Measurements from ENCODE around the gene ANGPT4. TPM values are rescaled to one million over a fixed set of nuclear protein-coding genes. Genes with fewer than 3 reads are reported as not detected.

The ANGPT4 gene
- total RNA-seq, 1 experiment from 2014 or later, result 0.20 TPM

GRCh38 chr20:889932-890463 lies 26.1 kb downstream of the ANGPT4 start:
- Mint-ChIP-seq H3K4me1 (peaks cover 12% of the 10 kb centered on the region), H3K9me3 (no peaks in the 10 kb centered on the region), H3K36me3 (no peaks in the 10 kb centered on the region), H3K27ac (no peak overlapping the region), H3K27me3 (ENCODE audit: low read depth) (peaks cover 19% of the 10 kb centered on the region), H3K4me3 (no peak overlapping the region)
- no peak for TF ChIP-seq PRDM15 (CRISPR knock-in tag; IDR thresholded peaks at IDR 0.05)
- no peak for TF ChIP-seq IRF1 (CRISPR knock-in tag; IDR thresholded peaks at IDR 0.05)
- no peak for TF ChIP-seq ZNF671 (CRISPR knock-in tag; IDR thresholded peaks at IDR 0.05)
- TF ChIP-seq ATF2 (CRISPR knock-in tag; IDR thresholded peaks at IDR 0.05; ENCODE audit: borderline replicate concordance, low read depth), result no peak
- no peak for TF ChIP-seq RORB (CRISPR knock-in tag; IDR thresholded peaks at IDR 0.05)
- TF ChIP-seq HMGXB4 (CRISPR knock-in tag; IDR thresholded peaks at IDR 0.05), result no peak
- CTCF ChIA-PET, result interaction anchor here (0.6 to 0.8 kb wide), 3 partner anchors 22 to 1412 kb away, joined by 3 to 4 read pairs (median 3); no protein-coding TSS in a partner anchor
- POLR2A ChIA-PET, result no interaction called here
- no peak for ATAC-seq
- no peak for DNase-seq (ENCODE audit: low spot score)

- Mint-ChIP-seq H3K4me3 (no peak overlapping the region), H3K27ac (no peak overlapping the region), H3K27me3 (ENCODE audit: low read depth) (peaks cover 19% of the 10 kb centered on the region), H3K9me3 (no peaks in the 10 kb centered on the region), H3K4me1 (peaks cover 14% of the 10 kb centered on the region), H3K36me3 (no peaks in the 10 kb centered on the region)
- POLR2A ChIA-PET, result no interaction called here
- TF ChIP-seq JAZF1 (CRISPR knock-in tag; IDR thresholded peaks at IDR 0.05) (no peak), RELA (CRISPR knock-in tag; IDR thresholded peaks at IDR 0.05; ENCODE audit: borderline replicate concordance) (no peak), ATF6 (CRISPR knock-in tag; IDR thresholded peaks at IDR 0.05) (no peak), GRHL2 (CRISPR knock-in tag; IDR thresholded peaks at IDR 0.05; ENCODE audit: insufficient replicate concordance, severe bottlenecking) (no peak), PRRX2 (CRISPR knock-in tag; IDR thresholded peaks at IDR 0.05) (no peak), OVOL2 (CRISPR knock-in tag; IDR thresholded peaks at IDR 0.05; ENCODE audit: borderline replicate concordance) (no peak), ZNF512 (CRISPR knock-in tag; IDR thresholded peaks at IDR 0.05; ENCODE audit: borderline replicate concordance) (no peak), FOXK1 (CRISPR knock-in tag; IDR thresholded peaks at IDR 0.05) (no peak), HMGXB4 (CRISPR knock-in tag; IDR thresholded peaks at IDR 0.05) (no peak), ATF2 (CRISPR knock-in tag; IDR thresholded peaks at IDR 0.05; ENCODE audit: borderline replicate concordance, low read depth) (no peak), ZNF219 (CRISPR knock-in tag; IDR thresholded peaks at IDR 0.05; ENCODE audit: borderline replicate concordance) (no peak)
- DNase-seq (ENCODE audit: low spot score), result no peak
- CTCF ChIA-PET, result interaction anchor here (2.1 kb wide), 1 partner anchor 23 kb away, joined by 5 read pairs; no protein-coding TSS in a partner anchor
- no peak for ATAC-seq
Measured at GRCh38 chr20:889106-889505, 27.0 kb downstream of the ANGPT4 start.

Data from WTC11 (cell line).